Uterus (tissue), 4 donors: Measurements from ENCODE around the gene GRIA1. TPM values are rescaled to one million over a fixed set of nuclear protein-coding genes. Genes with fewer than 3 reads are reported as not detected.

ENCODE experiments used
- DNase-seq, 2 donors: peaks; one replicate each; pipeline ENCODE4 v3.0.0-alpha.2; 2019 to 2020
- H3K27ac ChIP-seq, 2 donors: fragments of 200-600 bp; sonication (generic); 1 replicate in 1 of 2; 2 replicates in 1 of 2; pipeline ENCODE4 v1.5.1; 2016 to 2018
- H3K27me3 ChIP-seq, 2 donors: fragments of 200-600 bp; sonication (generic); one replicate each; pipeline ENCODE4 v1.5.1; 2018 to 2019; ENCODE audit warnings: control low read depth in 1 of 2
- H3K36me3 ChIP-seq, 2 donors: fragments of 200-600 bp; sonication (generic); one replicate each; pipeline ENCODE4 v1.5.1; 2019; ENCODE audit warnings: control low read depth in 1 of 2
- H3K4me1 ChIP-seq, 2 donors: fragments of 200-600 bp; sonication (generic); one replicate each; pipeline ENCODE4 v1.5.1; 2018 to 2019; ENCODE audit warnings: control low read depth in 1 of 2
- H3K4me3 ChIP-seq, 2 donors: fragments of 200-600 bp; sonication (generic); 1 replicate in 1 of 2; 2 replicates in 1 of 2; pipeline ENCODE4 v1.5.1; 2018 to 2019; ENCODE audit warnings: mild to moderate bottlenecking in 1 of 2
- H3K9me3 ChIP-seq, 2 donors: fragments of 200-600 bp; sonication (generic); one replicate each; pipeline ENCODE4 v1.5.1; 2019; ENCODE audit warnings: control low read depth in 1 of 2
- CTCF ChIP-seq, 4 experiments: fragments of 200-600 bp in 2 of 4; fragments of 450-650 bp in 2 of 4; sonication (generic) in 2 of 4; IDR thresholded peaks; one replicate each; pipeline ENCODE4 v1.5.1; 2016 to 2019; ENCODE audit warnings: antibody characterized with exemption in 4 of 4, mild to moderate bottlenecking in 2 of 4, moderate library complexity in 1 of 4
- POLR2A ChIP-seq, 2 donors: fragments of 450-650 bp; IDR thresholded peaks; one replicate each; pipeline ENCODE4 v1.6.1; 2016; ENCODE audit warnings: antibody characterized with exemption in 2 of 2, mild to moderate bottlenecking in 1 of 2, moderate library complexity in 1 of 2
- intact Hi-C: fragments of 100-400 bp; cut with DNase I; formaldehyde crosslinking; loops from one replicate; pipeline ENCODE4 v1.15.1; 2023; ENCODE audit warnings: low total_unique reads
- total RNA-seq, 4 donors: library from RNA; depleted of rRNA in 3 of 4; stranded (reverse); fragments of >200 nt in 3 of 4; gene quantifications; one replicate each; pipeline versions ENCODE4 v1.1.0 to v1.2.4, GENCODE V29; 2014 to 2023
- donor health status: DM: yes; HTN: yes; CAD: no.

Gene GRIA1
- total RNA-seq, 4 donors from 2014 or later: 0.37 to 24.1 (median 1.5) TPM; not detected in 1

- intact Hi-C loops: no loop called here
- no peak overlapping the region for H3K4me3 ChIP-seq
- no peak for DNase-seq
- H3K27me3 ChIP-seq: no peaks in the 10 kb centered on the region
- TF ChIP-seq CTCF (IDR thresholded peaks at IDR 0.05) (no peak), POLR2A (IDR thresholded peaks at IDR 0.05) (no peak)
- no peaks in the 10 kb centered on the region for H3K9me3 ChIP-seq
- H3K36me3 ChIP-seq: no peaks in the 10 kb centered on the region
- H3K4me1 ChIP-seq: no peaks in the 10 kb centered on the region
- H3K27ac ChIP-seq: no peak overlapping the region
Measured at GRCh38 chr5:153508700-153509099, 18.2 kb downstream of the GRIA1 start.

GRCh38 chr5:153511622-153512021, 21.2 kb downstream of the GRIA1 start:
- no peaks in the 10 kb centered on the region for H3K4me1 ChIP-seq
- no peak overlapping the region for H3K27ac ChIP-seq
- DNase-seq: no peak
- TF ChIP-seq POLR2A (IDR thresholded peaks at IDR 0.05) (no peak), CTCF (IDR thresholded peaks at IDR 0.05) (no peak)
- no peaks in the 10 kb centered on the region for H3K27me3 ChIP-seq
- peaks cover 0 to 4% of the 10 kb centered on the region in 2 donors for H3K9me3 ChIP-seq
- no peaks in the 10 kb centered on the region for H3K36me3 ChIP-seq
- intact Hi-C loops: no loop called here
- no peak overlapping the region for H3K4me3 ChIP-seq

GRCh38 chr5:153513156-153513555, 22.7 kb downstream of the GRIA1 start:
- Histone ChIP-seq H3K27me3 (no peaks in the 10 kb centered on the region), H3K27ac (no peak overlapping the region), H3K4me1 (no peaks in the 10 kb centered on the region), H3K36me3 (no peaks in the 10 kb centered on the region), H3K4me3 (no peak overlapping the region), H3K9me3 (peaks cover 0 to 4% of the 10 kb centered on the region in 2 donors)
- intact Hi-C loops: no loop called here
- TF ChIP-seq CTCF (IDR thresholded peaks at IDR 0.05) (no peak), POLR2A (IDR thresholded peaks at IDR 0.05) (no peak)
- no peak for DNase-seq

GRCh38 chr5:153515301-153515700, 24.8 kb downstream of the GRIA1 start:
- H3K9me3 ChIP-seq: peaks cover 0 to 4% of the 10 kb centered on the region in 2 donors
- no peaks in the 10 kb centered on the region for H3K27me3 ChIP-seq
- no peak overlapping the region for H3K4me3 ChIP-seq
- intact Hi-C loops: no loop called here
- TF ChIP-seq CTCF (IDR thresholded peaks at IDR 0.05) (no peak), POLR2A (IDR thresholded peaks at IDR 0.05) (no peak)
- H3K4me1 ChIP-seq: no peaks in the 10 kb centered on the region
- no peak for DNase-seq
- H3K27ac ChIP-seq: no peak overlapping the region
- no peaks in the 10 kb centered on the region for H3K36me3 ChIP-seq

- TF ChIP-seq POLR2A (IDR thresholded peaks at IDR 0.05): no peak
- no peak for TF ChIP-seq CTCF (IDR thresholded peaks at IDR 0.05)
- Histone ChIP-seq H3K9me3 (peaks cover 0 to 4% of the 10 kb centered on the region in 2 donors), H3K4me3 (no peak overlapping the region), H3K27ac (no peak overlapping the region), H3K27me3 (no peaks in the 10 kb centered on the region), H3K36me3 (no peaks in the 10 kb centered on the region), H3K4me1 (no peaks in the 10 kb centered on the region)
- DNase-seq: no peak
- intact Hi-C loops: no loop called here
Measured at GRCh38 chr5:153516504-153517240, 26.2 kb downstream of the GRIA1 start.
